Tibial nerve (tissue), 4 donors: ENCODE results near the gene PRMT5. TPM values are rescaled to one million over a fixed set of nuclear protein-coding genes. Genes with fewer than 3 reads are reported as not detected.

Experiments
- DNase-seq, 2 donors: peaks; one replicate each; pipeline ENCODE4 v3.0.0-alpha.2; 2019; ENCODE audit warnings: low spot score in 2 of 2
- H3K27ac ChIP-seq, 4 donors: fragments of 200-600 bp; sonication (generic) in 3 of 4; one replicate each; pipeline ENCODE4 v1.5.1; 2017 to 2019; ENCODE audit warnings: mild to moderate bottlenecking in 1 of 4
- H3K27me3 ChIP-seq, 2 donors: fragments of 200-600 bp; sonication (generic) in 1 of 2; one replicate each; pipeline versions ENCODE4 v1.5.1 to v1.6.0; 2017 to 2019
- H3K36me3 ChIP-seq, 3 donors: fragments of 200-600 bp; sonication (generic); one replicate each; pipeline ENCODE4 v1.5.1; 2018 to 2019
- H3K4me1 ChIP-seq, 4 donors: fragments of 200-600 bp; sonication (generic) in 3 of 4; one replicate each; pipeline ENCODE4 v1.5.1; 2017 to 2019
- H3K4me3 ChIP-seq, 4 donors: fragments of 200-600 bp; sonication (generic) in 3 of 4; one replicate each; pipeline ENCODE4 v1.5.1; 2017 to 2019; ENCODE audit warnings: mild to moderate bottlenecking in 1 of 4, moderate library complexity in 1 of 4
- H3K9me3 ChIP-seq, 4 donors: fragments of 200-600 bp; sonication (generic) in 3 of 4; one replicate each; pipeline ENCODE4 v1.5.1; 2017 to 2019
- CTCF ChIP-seq, 5 experiments: fragments of 200-600 bp in 3 of 5; fragments of 450-650 bp in 2 of 5; sonication (generic) in 3 of 5; IDR thresholded peaks; one replicate each; pipeline ENCODE4 v1.5.1; 2016 to 2019; ENCODE audit warnings: antibody characterized with exemption in 5 of 5, mild to moderate bottlenecking in 3 of 5, moderate library complexity in 2 of 5
- EP300 ChIP-seq, 2 donors: sonication (generic); formaldehyde crosslinking; IDR thresholded peaks; one replicate each; pipeline ENCODE4 v1.6.1; 2017; ENCODE audit warnings: antibody characterized with exemption in 2 of 2, mild to moderate bottlenecking in 1 of 2
- POLR2A ChIP-seq, 2 donors: fragments of 450-650 bp; IDR thresholded peaks; one replicate each; pipeline ENCODE4 v1.6.1; 2017; ENCODE audit warnings: antibody characterized with exemption in 2 of 2, mild to moderate bottlenecking in 2 of 2, moderate library complexity in 2 of 2
- WGBS, 2 donors: methylation state at CpG; one replicate each; pipeline ENCODE4 v1.1.5; 2018; 5-methylcytosine and 5-hydroxymethylcytosine counted together
- total RNA-seq, 4 donors: library from RNA; depleted of rRNA; stranded (reverse); fragments of >200 nt; gene quantifications; one replicate each; pipeline ENCODE4 v1.1.0, GENCODE V29; 2016

The PRMT5 gene
- total RNA-seq, 4 donors from 2014 or later: 60.6 to 82.5 (median 76.8) TPM

GRCh38 chr14:22896356-22896755, 32.8 kb downstream of the PRMT5 start:
- H3K4me1 ChIP-seq: peaks cover 0 to 8% (median 0%) of the 10 kb centered on the region in 4 donors
- TF ChIP-seq EP300 (IDR thresholded peaks at IDR 0.05) (no peak), CTCF (IDR thresholded peaks at IDR 0.05) (no peak), POLR2A (IDR thresholded peaks at IDR 0.05) (no peak)
- no peaks in the 10 kb centered on the region for H3K9me3 ChIP-seq
- no peaks in the 10 kb centered on the region for H3K27me3 ChIP-seq
- H3K27ac ChIP-seq: no peak overlapping the region
- H3K36me3 ChIP-seq: peaks cover 0 to 23% (median 0%) of the 10 kb centered on the region in 3 donors
- 65 to 70% methylated on average over 5 of the region's 5 CpGs for WGBS, 2 donors
- H3K4me3 ChIP-seq: no peak overlapping the region
- DNase-seq: no peak

GRCh38 chr14:22895402-22895801, 33.8 kb downstream of the PRMT5 start:
- Histone ChIP-seq H3K9me3 (no peaks in the 10 kb centered on the region), H3K36me3 (peaks cover 0 to 14% (median 0%) of the 10 kb centered on the region in 3 donors), H3K4me3 (no peak overlapping the region), H3K27ac (no peak overlapping the region), H3K27me3 (no peaks in the 10 kb centered on the region), H3K4me1 (peaks cover 0 to 7% (median 0%) of the 10 kb centered on the region in 4 donors)
- 84 to 100% methylated on average over 1 of the region's 1 CpG for WGBS, 2 donors
- no peak for DNase-seq
- TF ChIP-seq EP300 (IDR thresholded peaks at IDR 0.05) (no peak), CTCF (IDR thresholded peaks at IDR 0.05) (no peak), POLR2A (IDR thresholded peaks at IDR 0.05) (no peak)

- H3K36me3 ChIP-seq: peaks cover 0 to 12% (median 0%) of the 10 kb centered on the region in 3 donors
- no peak for DNase-seq
- no peak overlapping the region for H3K4me3 ChIP-seq
- no peaks in the 10 kb centered on the region for H3K27me3 ChIP-seq
- no peak overlapping the region for H3K27ac ChIP-seq
- 95 to 96% methylated on average over 4 of the region's 4 CpGs for WGBS, 2 donors
- no peak for TF ChIP-seq CTCF (IDR thresholded peaks at IDR 0.05)
- TF ChIP-seq EP300 (IDR thresholded peaks at IDR 0.05): no peak
- no peak for TF ChIP-seq POLR2A (IDR thresholded peaks at IDR 0.05)
- H3K4me1 ChIP-seq: no peaks in the 10 kb centered on the region
- H3K9me3 ChIP-seq: no peaks in the 10 kb centered on the region
Observed at GRCh38 chr14:22893706-22894105, 35.5 kb downstream of the PRMT5 start.

GRCh38 chr14:22892488-22892887, 36.7 kb downstream of the PRMT5 start:
- no peak overlapping the region for H3K27ac ChIP-seq
- H3K4me1 ChIP-seq: peaks cover 0 to 10% (median 5%) of the 10 kb centered on the region in 4 donors
- no peak overlapping the region for H3K4me3 ChIP-seq
- 66 to 68% methylated on average over 7 of the region's 7 CpGs for WGBS, 2 donors
- TF ChIP-seq POLR2A (IDR thresholded peaks at IDR 0.05): no peak
- TF ChIP-seq CTCF (IDR thresholded peaks at IDR 0.05): no peak
- no peak for TF ChIP-seq EP300 (IDR thresholded peaks at IDR 0.05)
- no peaks in the 10 kb centered on the region for H3K27me3 ChIP-seq
- no peaks in the 10 kb centered on the region for H3K9me3 ChIP-seq
- peaks cover 0 to 12% (median 0%) of the 10 kb centered on the region in 3 donors for H3K36me3 ChIP-seq
- no peak for DNase-seq

- H3K4me3 ChIP-seq: no peak overlapping the region
- H3K36me3 ChIP-seq: peaks cover 0 to 6% (median 0%) of the 10 kb centered on the region in 3 donors
- no peaks in the 10 kb centered on the region for H3K27me3 ChIP-seq
- no peak for DNase-seq
- TF ChIP-seq CTCF (IDR thresholded peaks at IDR 0.05) (no peak), EP300 (IDR thresholded peaks at IDR 0.05) (no peak), POLR2A (IDR thresholded peaks at IDR 0.05) (no peak)
- no peak overlapping the region for H3K27ac ChIP-seq
- H3K9me3 ChIP-seq: no peaks in the 10 kb centered on the region
- peaks cover 0 to 25% (median 8%) of the 10 kb centered on the region in 4 donors for H3K4me1 ChIP-seq
- 82 to 83% methylated on average over 1 of the region's 1 CpG for WGBS, 2 donors
Observed at GRCh38 chr14:22890416-22890815, 38.8 kb downstream of the PRMT5 start.
